GM12873 (cell line): Measurements from ENCODE around the gene GRM5.

Experiments used
- TF ChIP-seq, protein P1 (sequence below): IDR thresholded peaks from 2 replicates; pipeline ENCODE4 v1.5.1; 2012; ENCODE audit warnings: low read depth, mild to moderate bottlenecking, moderate library complexity, low read length, control low read depth; ENCODE audit not compliant: insufficient read depth; ENCODE audit errors: missing control alignments

Gene GRM5

DNA sequence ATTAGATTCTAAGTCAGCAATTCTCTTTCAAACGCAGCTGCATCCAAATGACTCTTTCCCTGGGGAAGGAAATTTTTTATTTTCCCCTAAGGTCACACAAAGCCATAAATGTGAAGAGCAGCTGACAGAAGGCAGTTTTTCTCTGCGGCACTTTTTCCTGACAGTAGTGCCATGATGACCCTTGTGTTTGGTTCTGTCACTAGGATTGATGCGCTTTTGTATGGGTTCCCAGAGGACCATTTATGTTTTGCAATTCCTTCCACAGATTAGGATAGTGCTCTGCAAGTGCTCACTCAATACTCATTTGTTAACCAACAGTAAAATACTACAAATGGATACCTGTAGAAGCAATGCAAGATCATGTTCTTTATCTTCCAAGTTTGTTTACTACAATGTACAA lies 368.6 kb downstream of the GRM5 start:
- TF ChIP-seq, protein P1, sequence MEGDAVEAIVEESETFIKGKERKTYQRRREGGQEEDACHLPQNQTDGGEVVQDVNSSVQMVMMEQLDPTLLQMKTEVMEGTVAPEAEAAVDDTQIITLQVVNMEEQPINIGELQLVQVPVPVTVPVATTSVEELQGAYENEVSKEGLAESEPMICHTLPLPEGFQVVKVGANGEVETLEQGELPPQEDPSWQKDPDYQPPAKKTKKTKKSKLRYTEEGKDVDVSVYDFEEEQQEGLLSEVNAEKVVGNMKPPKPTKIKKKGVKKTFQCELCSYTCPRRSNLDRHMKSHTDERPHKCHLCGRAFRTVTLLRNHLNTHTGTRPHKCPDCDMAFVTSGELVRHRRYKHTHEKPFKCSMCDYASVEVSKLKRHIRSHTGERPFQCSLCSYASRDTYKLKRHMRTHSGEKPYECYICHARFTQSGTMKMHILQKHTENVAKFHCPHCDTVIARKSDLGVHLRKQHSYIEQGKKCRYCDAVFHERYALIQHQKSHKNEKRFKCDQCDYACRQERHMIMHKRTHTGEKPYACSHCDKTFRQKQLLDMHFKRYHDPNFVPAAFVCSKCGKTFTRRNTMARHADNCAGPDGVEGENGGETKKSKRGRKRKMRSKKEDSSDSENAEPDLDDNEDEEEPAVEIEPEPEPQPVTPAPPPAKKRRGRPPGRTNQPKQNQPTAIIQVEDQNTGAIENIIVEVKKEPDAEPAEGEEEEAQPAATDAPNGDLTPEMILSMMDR = no peak

GRCh38 chr11:88695689-88696414 lies 369.9 kb downstream of the GRM5 start:
- TF ChIP-seq, protein P1 = no peak

GRCh38 chr11:88692306-88693086 lies 373.3 kb downstream of the GRM5 start:
- TF ChIP-seq, protein P1 = no peak

DNA sequence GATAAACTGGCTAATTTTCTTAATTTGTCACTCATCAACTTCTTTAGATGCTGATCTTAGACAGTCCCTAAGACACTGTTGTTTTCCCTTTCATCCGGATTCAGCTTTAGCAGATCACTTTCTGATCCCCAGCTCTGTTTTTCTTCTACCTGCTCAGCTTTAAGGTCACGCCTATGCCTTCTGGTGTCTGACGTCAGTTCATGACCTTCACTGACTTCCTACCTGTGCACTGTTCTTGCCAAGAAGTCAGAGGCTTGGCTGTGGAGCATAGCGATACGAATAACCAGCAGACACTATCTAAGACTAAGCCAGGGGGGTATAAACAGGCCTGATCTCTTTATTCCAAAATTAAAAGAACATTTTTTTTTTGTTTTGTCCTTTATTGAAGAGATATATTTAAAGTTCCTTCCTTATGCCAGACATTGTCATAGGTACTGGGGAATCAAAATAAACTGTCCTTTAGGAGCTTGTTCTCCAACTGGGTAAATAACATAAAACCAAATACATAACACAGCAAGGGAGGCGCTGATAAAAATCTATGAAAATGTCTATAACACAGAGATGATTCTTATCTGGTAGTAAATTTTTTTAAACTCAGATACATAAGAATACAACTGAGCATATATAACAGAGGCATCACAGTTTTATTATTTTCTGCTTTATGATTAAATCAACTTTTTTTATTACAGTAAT lies 376.1 kb downstream of the GRM5 start:
- TF ChIP-seq, protein P1 = no peak

- TF ChIP-seq, protein P1 = no peak
Observed at GRCh38 chr11:88683024-88683423, 382.8 kb downstream of the GRM5 start.

GRCh38 chr11:88680806-88681205 lies 385.0 kb downstream of the GRM5 start:
- TF ChIP-seq, protein P1 = no peak

- TF ChIP-seq, protein P1 = no peak
Observed at GRCh38 chr11:88666364-88666763, 399.4 kb downstream of the GRM5 start.
